IPS-NIHi7 (cell line): ENCODE data around the gene SDF2L1.
"Not testable (repeated sequence)": the region's sequence is repeated elsewhere in the genome, so short reads cannot be mapped to it uniquely, and the experiment has no call there.

Experiments
- DNase-seq: peaks from one replicate; pipeline ENCODE4 v3.0.0; 2012; ENCODE audit warnings: mixed read lengths; ENCODE audit errors: extremely low spot score

Gene SDF2L1

GRCh38 chr22:21661991-21662390, 19.9 kb downstream of the SDF2L1 start:
- DNase-seq, result no peak

GRCh38 chr22:21663738-21664137, 21.6 kb downstream of the SDF2L1 start:
- DNase-seq, result no peak

- no peak for DNase-seq
Measured at GRCh38 chr22:21665047-21665851, 23.1 kb downstream of the SDF2L1 start.

DNA sequence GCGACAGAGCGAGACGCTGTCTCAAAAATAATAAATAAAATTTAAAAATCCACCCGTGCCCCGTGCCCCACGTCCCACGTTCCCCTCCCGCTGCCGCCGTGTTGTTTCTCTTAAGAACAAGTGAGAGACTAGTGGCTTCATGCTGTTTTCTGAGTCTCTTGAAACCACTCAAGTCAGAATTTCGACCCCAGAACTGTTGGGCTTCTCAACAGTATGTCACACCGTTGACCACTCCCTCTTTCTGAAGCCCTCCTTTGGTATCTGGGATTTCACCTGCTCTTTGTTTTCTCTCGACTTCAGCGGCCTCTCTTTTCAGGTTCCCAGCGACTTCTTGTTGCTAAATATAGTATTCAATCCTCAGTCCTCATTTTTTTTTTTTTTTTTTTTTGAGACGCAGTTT, 24.7 kb downstream of the SDF2L1 start:
- no peak for DNase-seq

DNA sequence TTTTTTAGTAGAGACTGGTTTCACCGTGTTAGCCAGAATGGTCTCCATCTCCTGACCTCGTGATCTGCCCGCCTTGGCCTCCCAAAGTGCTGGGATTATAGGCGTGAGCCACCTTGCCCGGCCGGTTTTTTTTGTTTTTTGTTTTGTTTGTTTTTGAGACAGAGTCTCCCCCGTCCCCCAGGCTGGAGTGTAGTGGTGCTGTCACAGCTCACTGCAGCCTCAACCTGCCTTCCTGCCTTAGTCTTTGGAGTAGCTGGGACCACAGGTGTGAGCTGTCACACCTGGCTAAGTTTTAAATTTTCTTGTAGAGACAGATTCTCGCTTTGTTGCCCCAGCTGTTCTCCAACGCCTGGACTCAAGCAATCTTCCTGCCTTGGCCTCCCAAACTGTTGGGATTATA, 26.9 kb downstream of the SDF2L1 start:
- DNase-seq, result no peak

DNA sequence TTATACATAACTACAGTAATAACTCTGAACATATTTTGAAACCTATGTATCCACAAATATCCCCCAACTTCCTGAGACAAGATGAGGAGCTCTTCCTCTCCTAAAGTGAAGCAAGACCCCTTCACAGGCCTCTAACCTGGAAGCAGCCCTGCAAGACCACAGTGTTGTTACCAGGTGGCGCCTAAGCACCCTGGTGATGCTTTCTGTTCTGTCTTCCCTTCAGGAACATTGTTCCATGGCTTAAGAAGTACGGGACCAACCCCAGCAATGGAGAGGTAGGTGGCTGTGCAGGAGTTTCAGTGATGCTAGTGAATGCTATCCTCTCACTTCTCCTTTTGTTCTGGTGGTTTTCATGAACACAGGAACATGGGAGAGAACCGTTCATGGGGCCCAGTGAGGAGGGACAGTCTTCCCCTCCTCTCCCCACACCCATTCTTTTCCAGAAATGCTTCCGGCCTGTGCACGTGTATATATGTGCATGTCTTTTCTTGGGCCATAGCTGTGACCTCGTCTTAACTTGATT, 30.1 kb downstream of the SDF2L1 start:
- no peak for DNase-seq

DNA sequence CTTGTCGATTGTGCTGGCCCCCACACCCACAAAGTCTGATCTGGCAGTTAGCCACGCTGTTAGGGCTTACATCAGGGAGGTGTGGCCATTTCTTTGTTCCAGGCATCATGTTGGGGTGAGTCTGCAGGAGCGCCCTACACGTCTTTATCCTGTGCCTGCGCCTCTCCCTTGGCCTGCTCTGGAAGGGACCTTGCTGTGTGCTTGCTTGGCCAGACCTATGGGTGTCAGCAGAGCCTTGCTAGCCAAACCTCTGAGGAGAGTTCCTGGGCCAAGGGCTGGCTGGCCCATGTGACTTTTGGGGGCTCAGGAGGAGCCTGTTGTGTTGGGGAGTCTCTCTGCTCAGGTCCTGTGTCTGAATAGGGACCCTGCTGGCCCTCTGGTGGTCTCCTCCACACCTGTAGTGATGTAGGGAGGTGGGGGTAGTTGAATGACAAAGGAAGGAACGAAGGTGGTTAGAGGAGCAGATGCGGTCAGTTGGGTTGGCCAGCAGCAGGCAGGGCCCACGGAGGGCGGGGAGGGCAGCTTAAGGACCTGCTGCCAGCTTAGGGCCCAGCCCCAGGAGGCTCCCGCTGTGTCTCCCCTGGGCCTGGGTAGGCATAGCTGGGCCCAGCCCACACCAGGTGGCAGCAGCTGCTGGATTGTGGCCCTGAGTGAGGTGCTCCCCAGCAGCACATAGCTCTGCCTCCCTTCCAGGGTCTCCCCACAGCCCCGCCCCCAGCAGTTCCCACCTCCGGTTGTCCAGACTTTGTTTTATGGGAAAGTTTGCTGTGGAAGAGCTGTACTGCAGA, 31.6 kb downstream of the SDF2L1 start:
- no peak for DNase-seq

DNA sequence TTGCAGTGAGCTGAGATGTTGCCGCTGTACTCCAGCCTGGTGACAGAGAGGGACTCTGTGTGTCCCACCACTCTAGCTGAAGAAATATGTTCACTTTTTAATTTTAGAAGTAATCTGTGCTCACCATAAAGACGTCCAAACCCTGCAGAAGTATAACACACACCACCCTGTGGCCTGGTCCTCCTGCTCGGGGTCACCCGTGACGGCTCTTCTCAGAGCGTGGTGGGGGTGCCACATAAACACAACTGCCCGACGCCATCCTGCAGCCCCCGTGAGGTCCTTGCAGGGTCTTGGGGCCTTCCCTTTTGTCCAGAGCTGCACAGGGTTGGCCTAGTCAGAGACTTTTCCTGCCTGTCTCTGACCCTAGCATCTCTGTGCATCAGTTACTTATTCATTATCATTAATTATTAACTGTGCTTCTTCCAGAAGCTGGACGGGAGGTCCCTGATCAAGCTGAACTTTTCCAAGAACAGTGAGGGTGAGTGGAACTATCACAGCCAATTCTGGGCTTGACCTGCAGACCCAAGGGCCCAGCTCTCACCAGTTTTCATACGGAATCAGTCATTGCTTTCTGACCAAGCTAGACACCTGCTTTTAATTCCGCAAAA, 32.6 kb downstream of the SDF2L1 start:
- DNase-seq, result no peak

DNA sequence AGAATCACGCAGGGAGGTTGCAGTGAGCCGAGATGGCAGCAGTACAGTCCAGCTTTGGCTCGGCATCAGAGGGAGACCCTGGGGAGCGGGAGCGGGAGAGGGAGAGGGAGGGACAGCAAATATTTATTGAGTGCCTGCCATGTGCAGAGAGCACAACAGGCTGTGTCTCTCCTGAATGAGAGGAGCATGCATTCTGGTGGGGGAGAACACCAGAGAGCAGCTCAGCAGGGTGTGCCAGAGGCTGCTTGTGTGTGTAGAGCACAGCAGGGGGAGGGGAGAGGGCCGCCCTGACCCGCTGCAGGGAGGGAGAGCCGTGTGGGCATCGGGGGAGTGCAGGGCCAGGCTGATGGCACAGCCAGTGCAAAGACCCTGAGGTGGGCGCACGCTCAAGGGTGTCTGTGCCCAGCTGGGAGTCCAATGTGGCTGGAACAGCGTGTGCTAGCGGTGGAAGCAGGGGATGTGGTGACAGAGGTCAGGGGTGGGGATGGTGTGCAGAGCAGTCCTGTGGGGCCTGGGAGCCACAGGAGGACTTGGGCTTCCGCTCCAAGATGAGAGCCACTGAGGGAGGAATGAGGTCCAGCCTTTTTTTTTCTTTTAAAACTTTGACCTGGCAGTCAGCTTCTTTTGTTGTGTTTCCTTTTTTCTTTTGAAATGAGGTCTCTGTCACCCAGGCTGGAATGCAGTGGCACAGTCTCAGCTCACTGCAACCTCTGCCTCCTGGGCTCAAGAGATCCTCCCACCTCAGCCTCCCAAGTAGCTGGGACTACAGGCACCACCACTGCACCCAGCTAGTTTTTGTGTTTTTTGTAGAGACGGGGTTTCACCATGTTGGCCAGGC, 35.7 kb downstream of the SDF2L1 start:
- DNase-seq, result no peak

DNA sequence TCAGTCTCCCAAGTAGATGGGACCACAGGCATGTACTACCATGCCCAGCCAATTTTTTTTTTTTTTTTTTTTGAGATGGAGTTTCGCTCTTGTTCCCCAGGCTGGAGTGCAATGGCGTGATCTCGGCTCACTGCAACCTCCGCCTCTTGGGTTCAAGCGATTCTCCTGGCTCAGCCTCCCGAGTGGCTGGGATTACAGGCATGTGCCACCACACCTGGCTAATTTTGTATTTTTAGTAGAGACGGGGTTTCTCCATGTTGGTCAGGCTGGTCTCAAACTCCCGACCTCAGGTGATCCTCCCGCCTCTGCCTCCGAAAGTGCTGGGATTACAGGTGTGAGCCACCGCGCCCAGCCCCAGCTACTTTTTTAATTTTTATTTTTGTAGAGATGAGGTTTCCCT, 36.7 kb downstream of the SDF2L1 start:
- DNase-seq, result not testable (repeated sequence)

GRCh38 chr22:21679383-21679782, 37.3 kb downstream of the SDF2L1 start:
- no peak for DNase-seq

DNA sequence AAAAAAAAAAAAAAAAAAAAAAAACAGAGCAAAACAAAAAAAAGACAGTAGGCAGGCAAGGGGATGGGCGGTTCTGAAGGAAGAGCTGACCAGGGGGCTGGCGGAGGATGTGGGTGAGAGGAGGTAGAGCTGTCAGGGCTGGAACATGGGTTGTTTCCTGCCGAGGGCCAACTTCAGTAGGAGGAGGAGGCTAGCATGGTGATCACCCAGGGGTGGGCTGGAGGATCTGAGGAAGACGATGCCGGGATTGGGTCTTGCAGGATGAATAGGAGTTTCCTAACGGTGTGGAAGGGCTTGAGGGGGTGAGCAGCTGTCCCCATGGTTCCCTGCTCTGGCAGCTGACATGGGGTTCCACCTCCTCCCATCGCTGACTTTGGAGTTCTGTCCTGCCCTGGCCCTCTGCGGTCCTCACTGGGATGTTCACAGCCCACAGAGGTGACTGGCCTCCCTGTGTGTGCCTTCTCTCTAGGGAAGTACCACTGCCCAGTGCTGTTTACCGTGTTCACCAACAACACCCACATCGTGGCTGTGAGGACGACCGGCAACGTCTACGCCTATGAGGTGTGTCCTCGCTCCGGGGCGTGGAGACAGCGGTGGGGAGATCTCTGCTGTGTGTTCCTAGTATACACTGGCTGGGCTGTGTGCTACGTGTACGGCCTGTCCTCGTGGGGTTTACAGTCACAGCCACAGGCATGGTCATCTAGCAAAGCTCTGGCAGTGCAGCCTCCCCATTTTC, 38.9 kb downstream of the SDF2L1 start:
- no peak for DNase-seq

- DNase-seq, result no peak
Measured at GRCh38 chr22:21681566-21682370, 39.7 kb downstream of the SDF2L1 start.

GRCh38 chr22:21682385-21683175, 40.5 kb downstream of the SDF2L1 start:
- DNase-seq, result no peak

- no peak for DNase-seq
Measured at GRCh38 chr22:21683401-21683811, 41.3 kb downstream of the SDF2L1 start.

GRCh38 chr22:21684492-21685163, 42.5 kb downstream of the SDF2L1 start:
- DNase-seq, result no peak

GRCh38 chr22:21685164-21685513, 43.0 kb downstream of the SDF2L1 start:
- DNase-seq, result no peak

- no peak for DNase-seq
Measured at GRCh38 chr22:21686193-21686608, 44.1 kb downstream of the SDF2L1 start.
